Tibial nerve (tissue), 4 donors: ENCODE measurements around the gene QSER1.

Experiments used
- CTCF ChIP-seq, 5 experiments: fragments of 200-600 bp in 3 of 5; fragments of 450-650 bp in 2 of 5; sonication (generic) in 3 of 5; IDR thresholded peaks; one replicate each; pipeline ENCODE4 v1.5.1; 2016 to 2019; ENCODE audit warnings: antibody characterized with exemption in 5 of 5, mild to moderate bottlenecking in 3 of 5, moderate library complexity in 2 of 5
- EP300 ChIP-seq, 2 donors: sonication (generic); formaldehyde crosslinking; IDR thresholded peaks; one replicate each; pipeline ENCODE4 v1.6.1; 2017; ENCODE audit warnings: antibody characterized with exemption in 2 of 2, mild to moderate bottlenecking in 1 of 2
- POLR2A ChIP-seq, 2 donors: fragments of 450-650 bp; IDR thresholded peaks; one replicate each; pipeline ENCODE4 v1.6.1; 2017; ENCODE audit warnings: antibody characterized with exemption in 2 of 2, mild to moderate bottlenecking in 2 of 2, moderate library complexity in 2 of 2

GRCh38 chr11:32874132-32874531 is 18.5 kb upstream of the QSER1 start:
- no peak for TF ChIP-seq CTCF (IDR thresholded peaks at IDR 0.05)
- TF ChIP-seq POLR2A (IDR thresholded peaks at IDR 0.05), result no peak
- TF ChIP-seq EP300 (IDR thresholded peaks at IDR 0.05), result no peak
